MG63 (cell line): ENCODE data around the gene CHRNA1. TPM values are rescaled to one million over a fixed set of nuclear protein-coding genes. Genes with fewer than 3 reads are reported as not detected.
A peak's percentile ranks its signal among the peaks of the same experiment; 100 is the strongest.

ENCODE experiments used
- DNase-seq: peaks from one replicate; pipeline ENCODE4 v3.0.0-alpha.2; 2020
- H3K27me3 ChIP-seq: fragments of 250-450 bp; sonication (Bioruptor Pico); 2 replicates; pipeline ENCODE4 v1.5.1; 2020; ENCODE audit warnings: mild to moderate bottlenecking, moderate library complexity
- H3K36me3 ChIP-seq: fragments of 250-450 bp; sonication (Bioruptor Pico); 2 replicates; pipeline ENCODE4 v1.5.1; 2020; ENCODE audit warnings: mild to moderate bottlenecking, moderate library complexity
- H3K4me3 ChIP-seq: fragments of 250-450 bp; sonication (Bioruptor Pico); 2 replicates; pipeline ENCODE4 v1.5.1; 2020; ENCODE audit warnings: mild to moderate bottlenecking, moderate library complexity
- H3K9me3 ChIP-seq: fragments of 250-450 bp; sonication (Bioruptor Pico); 2 replicates; pipeline ENCODE4 v1.5.1; 2020; ENCODE audit warnings: mild to moderate bottlenecking, moderate library complexity
- total RNA-seq: library from RNA; depleted of rRNA; stranded (reverse); fragments of >200 nt; shearing (Covaris generic); gene quantifications from 2 replicates; pipeline ENCODE4 v1.2.3, GENCODE V29; 2014; ENCODE audit warnings: low replicate concordance

CHRNA1 gene
- total RNA-seq, 1 experiment from 2014 or later, result not detected

DNA sequence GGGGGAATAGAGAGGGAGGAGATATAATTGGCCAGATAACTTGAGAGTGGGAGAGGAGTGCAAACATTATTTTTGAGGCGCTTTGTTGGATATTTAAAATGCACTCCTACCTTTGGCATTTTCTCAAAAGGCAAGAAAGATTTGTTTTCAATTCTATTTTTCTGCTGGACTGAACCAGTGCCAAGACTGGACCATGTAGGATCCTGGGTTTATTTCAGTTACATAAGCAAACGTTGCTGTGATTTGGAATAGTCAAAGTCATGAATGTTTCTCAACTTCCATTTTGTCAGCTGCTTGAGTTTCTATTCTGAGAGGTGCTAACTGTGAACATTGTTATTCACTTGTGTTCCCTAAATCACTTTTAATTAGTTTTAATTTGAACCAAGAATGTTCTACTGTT, 8.9 kb upstream of the CHRNA1 start:
- H3K36me3 ChIP-seq, result no peaks in the 10 kb centered on the region
- no peaks in the 10 kb centered on the region for H3K27me3 ChIP-seq
- H3K4me3 ChIP-seq, result no peak overlapping the region
- H3K9me3 ChIP-seq, result no peaks in the 10 kb centered on the region
- no peak for DNase-seq

DNA sequence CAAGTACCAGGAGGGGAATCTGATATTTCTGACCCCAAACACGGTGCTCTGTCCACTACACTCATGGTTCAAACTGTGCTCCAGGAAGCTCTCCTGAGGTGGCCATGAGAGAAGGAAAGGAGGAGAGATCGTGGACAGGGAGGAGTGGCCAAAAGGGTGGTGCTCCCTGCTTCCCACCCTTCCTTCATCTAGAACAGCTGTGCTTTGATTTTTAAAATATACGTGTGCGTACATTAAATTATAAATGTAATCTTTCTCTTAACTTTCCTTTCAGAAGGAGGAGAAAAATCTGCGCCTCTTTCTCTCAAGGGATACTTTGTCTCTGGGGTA, 8.2 kb upstream of the CHRNA1 start:
- no peaks in the 10 kb centered on the region for H3K9me3 ChIP-seq
- no peaks in the 10 kb centered on the region for H3K27me3 ChIP-seq
- no peak overlapping the region for H3K4me3 ChIP-seq
- no peak for DNase-seq
- no peaks in the 10 kb centered on the region for H3K36me3 ChIP-seq

DNA sequence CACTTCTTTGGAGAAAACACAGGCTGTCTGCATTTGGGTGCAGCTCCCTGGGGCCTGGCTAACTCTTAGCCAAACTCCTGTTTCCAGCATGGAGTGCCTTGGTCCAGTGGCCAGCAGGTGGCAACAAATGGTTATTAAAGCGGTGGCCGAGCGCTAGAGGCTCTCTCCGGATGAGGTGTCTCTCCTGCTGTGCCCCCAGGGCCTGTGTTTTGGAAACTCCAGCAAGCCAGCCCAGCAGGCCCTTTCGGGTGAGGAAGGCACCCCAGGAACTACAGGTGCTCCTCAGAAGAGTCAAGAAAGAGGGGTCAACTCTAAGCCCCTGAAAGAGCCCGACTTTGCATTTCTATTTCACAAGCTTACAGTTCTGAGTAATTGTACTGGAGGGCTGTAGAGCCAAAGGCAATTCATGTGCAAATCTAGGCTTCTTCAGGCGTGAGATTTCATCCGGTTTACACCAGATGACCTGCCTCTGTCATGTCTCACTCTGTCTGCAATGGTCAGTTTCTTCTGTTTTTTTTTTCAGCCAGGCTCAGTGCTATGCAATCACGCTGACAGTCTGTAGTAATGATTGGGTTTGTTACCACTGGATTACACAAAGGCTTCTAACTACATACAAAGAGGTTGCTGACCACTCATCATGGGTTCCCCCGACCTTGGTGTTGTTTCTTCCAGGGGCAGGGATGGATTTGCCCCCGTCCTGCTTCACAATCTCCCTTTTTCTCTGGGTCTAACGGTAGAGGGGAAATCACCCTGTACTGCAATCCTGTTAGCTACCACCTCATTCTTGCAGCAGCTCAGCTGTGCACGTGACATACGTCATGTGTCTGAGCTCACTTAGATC, 7.6 kb upstream of the CHRNA1 start:
- H3K27me3 ChIP-seq, result no peaks in the 10 kb centered on the region
- no peak overlapping the region for H3K4me3 ChIP-seq
- H3K9me3 ChIP-seq, result no peaks in the 10 kb centered on the region
- H3K36me3 ChIP-seq, result no peaks in the 10 kb centered on the region
- peak; percentile 71 for DNase-seq

DNA sequence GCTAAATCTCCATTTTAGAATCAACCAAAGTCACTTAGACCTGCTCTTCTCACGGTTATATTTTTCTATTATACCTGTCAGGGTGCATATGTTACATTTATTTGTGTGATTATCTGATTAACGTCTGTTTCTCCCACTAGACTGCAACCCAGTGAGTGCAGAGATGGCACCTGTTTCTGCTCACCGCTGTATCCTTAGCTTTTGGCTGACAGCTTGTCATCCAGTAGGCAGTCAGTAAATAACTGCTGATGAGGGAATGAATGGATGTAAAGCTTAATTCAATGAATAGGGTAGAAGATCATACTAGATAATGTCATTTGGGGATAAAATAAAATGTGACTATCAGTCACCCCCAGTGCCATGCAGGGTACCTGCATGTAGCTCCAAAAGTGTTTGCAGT, 6.9 kb upstream of the CHRNA1 start:
- Histone ChIP-seq H3K9me3 (no peaks in the 10 kb centered on the region), H3K27me3 (no peaks in the 10 kb centered on the region), H3K36me3 (no peaks in the 10 kb centered on the region), H3K4me3 (no peak overlapping the region)
- DNase-seq, result no peak

DNA sequence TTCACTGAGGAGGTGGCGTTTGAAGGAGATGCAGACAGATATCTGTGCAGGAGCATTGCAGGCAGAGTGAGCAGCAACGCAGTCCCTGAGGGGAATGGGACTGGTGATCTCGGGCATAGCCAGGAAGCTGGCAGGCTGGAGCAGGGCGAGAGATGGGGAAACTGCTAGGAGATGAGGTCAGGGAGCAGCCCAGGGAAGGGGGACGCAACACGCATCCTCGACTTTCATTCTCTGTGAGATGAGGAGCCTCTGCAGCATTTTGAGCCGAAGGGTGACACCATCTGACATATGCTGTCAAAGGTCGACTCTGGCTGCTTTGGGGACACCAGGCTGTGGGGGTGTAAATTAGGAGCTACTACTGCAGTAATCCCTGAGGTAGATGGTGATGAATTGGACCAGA, 4.3 kb upstream of the CHRNA1 start:
- Histone ChIP-seq H3K27me3 (no peaks in the 10 kb centered on the region), H3K36me3 (no peaks in the 10 kb centered on the region), H3K9me3 (no peaks in the 10 kb centered on the region), H3K4me3 (no peak overlapping the region)
- DNase-seq, result no peak

DNA sequence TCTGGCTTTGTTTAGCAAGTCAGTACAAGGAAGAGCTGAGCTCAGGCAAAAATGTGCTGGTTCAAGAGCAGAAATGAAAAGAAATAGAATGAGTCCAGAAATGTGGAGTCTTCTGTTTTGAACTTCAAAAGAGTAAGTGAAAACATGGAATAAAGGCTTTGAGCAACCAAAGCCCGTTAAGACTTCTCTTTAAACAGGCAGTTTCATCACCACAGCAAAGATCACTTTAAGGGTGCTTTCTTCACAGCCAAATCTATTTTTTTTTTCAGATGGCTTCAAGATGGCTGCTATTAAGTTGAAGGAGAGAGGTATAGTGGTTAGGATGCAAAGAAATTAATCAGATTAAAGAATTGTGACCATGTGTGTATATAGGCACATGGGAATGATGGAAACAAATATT, 2.0 kb upstream of the CHRNA1 start:
- DNase-seq, result no peak
- Histone ChIP-seq H3K4me3 (no peak overlapping the region), H3K36me3 (no peaks in the 10 kb centered on the region), H3K27me3 (no peaks in the 10 kb centered on the region), H3K9me3 (no peaks in the 10 kb centered on the region)

DNA sequence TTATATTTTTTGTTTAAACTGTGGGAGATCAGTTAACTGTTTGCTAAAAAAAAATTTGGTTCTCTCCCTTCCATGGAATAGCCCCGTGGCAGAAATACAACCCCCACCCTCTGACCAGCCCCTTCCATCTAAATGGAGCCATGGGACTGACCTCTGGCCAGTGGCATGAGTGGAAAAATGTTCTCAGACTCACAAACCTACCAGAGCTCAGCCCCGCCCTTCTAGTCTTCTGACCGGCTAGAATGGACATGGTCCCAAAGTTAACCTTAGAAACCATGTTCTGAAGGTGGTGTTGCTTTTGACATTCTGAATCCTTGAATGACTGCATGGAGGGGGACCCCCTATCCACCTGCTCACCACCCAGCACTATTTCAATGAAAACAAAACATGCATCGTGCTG, 1.3 kb upstream of the CHRNA1 start:
- Histone ChIP-seq H3K9me3 (no peaks in the 10 kb centered on the region), H3K4me3 (no peak overlapping the region), H3K36me3 (no peaks in the 10 kb centered on the region), H3K27me3 (no peaks in the 10 kb centered on the region)
- no peak for DNase-seq

DNA sequence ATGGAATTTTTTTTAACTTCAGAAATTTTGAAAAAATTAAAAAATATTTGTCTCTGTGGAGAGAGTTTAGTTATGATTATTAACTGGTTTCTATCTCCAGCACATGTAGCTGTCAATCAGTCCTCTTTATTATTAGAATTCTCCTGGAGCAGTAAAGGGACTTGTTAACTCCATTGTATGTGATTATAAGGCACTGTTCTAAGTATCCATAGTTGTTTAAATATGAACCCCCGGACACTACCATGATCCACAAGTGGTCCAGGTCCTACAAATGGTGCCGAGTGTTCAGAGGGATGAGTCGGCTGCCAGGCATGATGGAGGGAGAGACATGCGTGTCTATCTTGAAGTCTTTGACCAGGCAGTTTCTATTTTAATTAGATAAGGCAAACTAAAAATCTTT, 492 bp downstream of the CHRNA1 start:
- Histone ChIP-seq H3K27me3 (no peaks in the 10 kb centered on the region), H3K4me3 (no peak overlapping the region), H3K9me3 (no peaks in the 10 kb centered on the region), H3K36me3 (no peaks in the 10 kb centered on the region)
- DNase-seq, result no peak

DNA sequence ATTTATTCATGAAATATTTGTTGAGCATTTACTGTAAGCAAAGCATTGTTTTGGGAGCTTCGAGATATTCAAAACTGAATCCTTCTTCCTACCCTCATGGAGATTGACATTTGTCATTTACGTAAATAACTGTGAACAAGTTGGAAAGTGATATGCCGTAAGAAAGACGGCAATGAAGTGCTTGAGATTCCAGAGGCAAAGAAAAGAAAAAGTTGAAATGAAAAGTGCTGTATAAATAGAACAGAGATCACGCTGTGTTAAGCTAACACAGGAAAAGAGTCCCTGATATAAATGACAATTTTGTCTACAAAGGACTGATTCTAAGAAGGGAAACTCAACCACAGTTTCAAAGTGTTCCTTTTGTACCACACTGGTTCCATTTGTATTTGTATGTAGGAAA, 1.8 kb downstream of the CHRNA1 start:
- Histone ChIP-seq H3K9me3 (no peaks in the 10 kb centered on the region), H3K36me3 (no peaks in the 10 kb centered on the region), H3K27me3 (no peaks in the 10 kb centered on the region), H3K4me3 (no peak overlapping the region)
- DNase-seq, result no peak

DNA sequence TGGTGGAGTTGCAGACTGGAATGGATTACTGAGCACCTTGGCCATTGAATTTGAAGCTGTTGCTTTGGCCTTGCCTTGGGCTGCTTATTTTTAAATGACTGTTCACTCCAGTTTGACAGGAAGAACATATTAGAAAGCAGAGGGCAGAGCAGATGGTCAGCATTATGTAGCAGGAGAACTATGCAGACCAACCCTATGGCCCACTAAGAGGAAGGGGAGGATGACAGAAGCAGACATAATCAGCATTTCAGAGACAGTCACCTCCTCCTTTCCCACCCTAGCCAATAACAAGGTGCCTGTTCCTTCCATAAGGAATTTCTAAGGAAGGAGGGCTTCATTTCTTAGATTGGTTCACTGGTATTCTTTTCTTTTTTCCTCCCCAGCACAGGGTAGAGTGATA, 2.4 kb downstream of the CHRNA1 start:
- no peaks in the 10 kb centered on the region for H3K9me3 ChIP-seq
- H3K36me3 ChIP-seq, result no peaks in the 10 kb centered on the region
- no peaks in the 10 kb centered on the region for H3K27me3 ChIP-seq
- no peak overlapping the region for H3K4me3 ChIP-seq
- DNase-seq, result no peak

DNA sequence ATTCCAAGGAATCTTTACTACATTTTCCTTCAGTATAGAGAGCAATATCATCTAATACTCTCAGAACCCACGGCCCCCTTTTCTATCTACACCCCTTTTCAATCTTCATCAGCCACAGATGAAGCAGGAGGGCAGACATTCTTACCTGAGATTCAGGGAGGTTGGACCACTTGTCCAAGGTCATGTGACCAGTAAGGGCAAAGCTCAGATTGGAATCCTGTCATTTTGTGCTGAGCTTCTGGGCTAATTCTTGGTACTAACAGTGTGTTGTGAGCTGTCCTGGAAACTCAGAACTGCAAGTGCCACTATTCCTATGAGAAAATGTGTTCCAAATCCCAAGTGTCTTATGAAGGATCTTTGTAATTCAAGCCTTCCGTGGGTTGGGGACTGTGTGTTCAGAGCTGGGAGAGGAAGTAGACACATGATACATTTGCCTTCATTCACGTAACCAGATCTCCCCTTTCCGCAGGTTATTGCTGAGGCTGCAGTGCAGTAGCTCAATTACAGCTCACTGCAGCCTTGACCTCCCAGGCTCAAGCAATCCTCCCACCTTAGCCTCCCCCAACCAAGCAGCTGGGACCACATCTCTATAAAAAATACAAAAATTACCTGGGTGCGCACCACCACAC, 3.3 kb downstream of the CHRNA1 start:
- no peak overlapping the region for H3K4me3 ChIP-seq
- H3K9me3 ChIP-seq, result no peaks in the 10 kb centered on the region
- no peaks in the 10 kb centered on the region for H3K36me3 ChIP-seq
- no peak for DNase-seq
- no peaks in the 10 kb centered on the region for H3K27me3 ChIP-seq

DNA sequence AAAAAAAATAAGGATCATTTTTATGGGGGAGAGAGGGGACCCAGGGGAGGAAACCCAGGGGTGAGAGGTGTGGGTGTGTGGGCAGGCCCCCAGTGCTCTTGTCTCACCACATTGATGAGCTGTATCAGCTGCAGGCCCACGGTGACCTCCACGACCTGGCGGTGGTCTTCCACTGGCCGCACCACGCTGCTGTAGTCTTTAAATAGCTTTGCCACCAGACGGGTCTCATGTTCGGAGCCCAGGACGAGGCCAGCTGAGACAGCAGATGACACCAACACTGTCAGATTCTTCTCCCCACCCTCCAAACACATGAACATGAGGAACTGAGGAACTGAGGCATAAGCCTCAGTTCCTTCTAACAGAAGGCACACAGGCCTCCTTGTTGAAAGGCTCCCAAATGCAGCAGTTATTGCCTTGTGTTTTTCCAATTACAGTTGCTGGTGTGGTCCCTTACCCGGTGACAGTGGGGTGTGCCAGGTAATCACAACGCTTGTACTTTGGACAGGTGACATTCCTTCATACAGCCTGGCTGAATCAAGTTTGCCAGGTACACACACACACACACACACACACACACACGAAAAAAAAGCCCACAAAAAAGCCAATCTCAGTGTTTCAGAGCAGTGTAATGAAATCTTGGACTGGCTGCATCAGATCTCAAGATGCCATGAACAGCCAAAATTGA, 4.7 kb downstream of the CHRNA1 start:
- no peaks in the 10 kb centered on the region for H3K36me3 ChIP-seq
- no peak overlapping the region for H3K4me3 ChIP-seq
- no peaks in the 10 kb centered on the region for H3K9me3 ChIP-seq
- no peaks in the 10 kb centered on the region for H3K27me3 ChIP-seq
- no peak for DNase-seq

DNA sequence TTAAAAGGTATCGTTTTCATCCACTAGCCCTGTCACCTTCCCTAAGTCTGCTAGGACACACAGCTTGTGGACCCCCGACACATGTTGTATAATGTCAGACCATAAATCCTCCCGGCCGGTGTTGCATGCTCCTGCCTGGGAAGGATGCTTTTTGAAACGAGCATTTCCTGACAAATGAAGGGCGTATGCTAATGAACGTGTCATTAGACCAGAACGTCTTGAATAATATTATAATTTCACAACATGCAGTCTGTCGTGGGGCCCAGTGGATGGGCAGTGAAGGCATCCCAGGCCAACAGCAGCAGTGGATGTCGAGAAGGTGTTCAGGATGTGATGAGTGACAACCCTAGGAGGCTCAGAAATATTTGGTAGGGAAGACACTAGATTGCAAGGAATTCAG, 7.5 kb downstream of the CHRNA1 start:
- H3K27me3 ChIP-seq, result no peaks in the 10 kb centered on the region
- no peaks in the 10 kb centered on the region for H3K9me3 ChIP-seq
- no peak overlapping the region for H3K4me3 ChIP-seq
- no peak for DNase-seq
- no peaks in the 10 kb centered on the region for H3K36me3 ChIP-seq

DNA sequence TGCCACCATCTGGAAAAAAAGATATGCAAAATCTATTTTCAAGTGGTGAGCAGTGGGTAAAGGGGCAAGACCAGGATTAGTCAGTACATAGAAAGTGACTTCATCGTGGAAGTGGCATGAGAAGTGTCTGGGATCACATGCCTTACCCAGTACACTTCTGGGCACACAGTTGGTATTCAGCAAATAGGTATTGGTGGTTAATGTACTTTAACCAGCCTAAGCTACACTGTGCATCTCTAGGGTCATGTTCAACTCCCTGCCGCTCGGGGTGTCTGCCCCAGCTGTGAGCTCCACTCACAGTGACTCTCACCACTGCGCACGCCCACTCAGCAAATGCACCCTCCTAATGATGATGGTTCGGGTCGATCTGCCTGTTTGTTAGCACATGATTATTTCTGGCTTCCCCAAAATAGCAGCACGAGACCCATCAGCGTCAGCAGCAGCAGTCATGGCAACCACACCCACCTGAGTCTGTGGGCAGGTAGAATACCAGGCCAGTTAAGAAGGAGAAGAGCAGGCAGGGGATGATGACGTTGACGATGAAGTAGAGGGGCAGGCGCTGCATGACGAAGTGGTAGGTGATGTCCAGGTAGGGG, 11.1 kb downstream of the CHRNA1 start:
- no peaks in the 10 kb centered on the region; the same call in 1 of the 2 replicates for H3K27me3 ChIP-seq
- DNase-seq, result no peak
- H3K9me3 ChIP-seq, result no peaks in the 10 kb centered on the region
- H3K36me3 ChIP-seq, result no peaks in the 10 kb centered on the region
- H3K4me3 ChIP-seq, result no peak overlapping the region

DNA sequence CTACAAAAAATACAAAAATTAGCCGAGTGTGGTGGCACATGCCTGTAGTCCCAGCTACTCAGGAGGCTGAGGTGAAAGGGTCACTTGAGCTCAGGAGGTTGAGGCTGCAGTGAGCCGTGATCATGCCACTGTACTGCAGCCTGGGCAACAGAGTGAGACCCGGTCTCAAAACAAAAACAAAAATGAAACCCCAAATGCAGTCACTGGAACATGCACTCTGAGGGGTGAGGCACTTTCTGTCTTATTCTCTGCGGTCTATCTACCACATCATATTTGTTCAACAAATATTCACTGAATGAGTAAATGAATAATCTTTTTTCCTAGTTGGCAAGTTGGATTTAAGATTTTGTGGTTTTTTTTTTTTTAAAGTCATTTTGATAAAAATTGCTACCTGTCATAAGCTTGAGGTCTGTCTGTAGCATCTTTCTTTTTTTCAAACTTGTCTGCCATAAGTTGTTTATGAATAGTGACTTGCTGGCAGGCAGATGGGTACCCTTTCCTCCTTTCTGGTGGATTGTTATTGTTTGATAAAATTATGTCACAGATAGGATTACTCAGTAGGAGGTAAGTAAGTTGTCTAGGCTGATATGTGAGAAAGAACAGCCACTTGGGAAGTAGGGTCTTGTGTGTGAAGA, 11.8 kb downstream of the CHRNA1 start:
- Histone ChIP-seq H3K36me3 (no peaks in the 10 kb centered on the region), H3K9me3 (no peaks in the 10 kb centered on the region)
- DNase-seq, result no peak

DNA sequence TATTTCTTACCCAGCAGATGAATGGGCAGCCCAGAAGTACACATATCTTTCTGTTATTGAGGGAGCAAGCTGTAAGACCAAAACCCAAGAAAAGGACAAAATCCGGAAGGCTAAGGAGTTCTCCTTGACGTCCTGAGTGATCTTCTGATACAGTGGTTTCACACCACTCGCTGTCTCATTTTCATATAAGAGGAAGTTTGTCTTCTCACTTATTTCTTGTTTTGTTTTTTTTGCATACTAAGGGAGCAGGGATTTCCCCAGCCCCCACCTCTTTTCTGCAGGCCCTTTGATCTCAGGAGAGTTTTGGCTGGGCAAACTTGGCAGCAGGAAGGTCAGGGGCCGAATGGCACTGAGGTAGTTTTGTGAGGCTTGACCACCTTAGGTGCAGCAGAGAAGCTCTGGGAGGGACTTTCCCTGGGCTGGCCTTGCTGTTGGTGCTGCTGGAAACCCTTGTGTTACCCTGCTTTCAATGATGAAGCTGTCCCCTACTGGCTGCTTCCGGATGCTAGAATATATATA, 13.3 kb downstream of the CHRNA1 start:
- no peak for DNase-seq
- no peaks in the 10 kb centered on the region for H3K36me3 ChIP-seq
- no peaks in the 10 kb centered on the region; the same call in 1 of the 2 replicates for H3K27me3 ChIP-seq
- H3K4me3 ChIP-seq, result no peak overlapping the region
- no peaks in the 10 kb centered on the region for H3K9me3 ChIP-seq

More for the DNA sequence above, 11.8 kb downstream of the CHRNA1 start:
- H3K27me3 ChIP-seq, result no peaks in the 10 kb centered on the region; the same call in 1 of the 2 replicates
- no peak overlapping the region for H3K4me3 ChIP-seq

DNA sequence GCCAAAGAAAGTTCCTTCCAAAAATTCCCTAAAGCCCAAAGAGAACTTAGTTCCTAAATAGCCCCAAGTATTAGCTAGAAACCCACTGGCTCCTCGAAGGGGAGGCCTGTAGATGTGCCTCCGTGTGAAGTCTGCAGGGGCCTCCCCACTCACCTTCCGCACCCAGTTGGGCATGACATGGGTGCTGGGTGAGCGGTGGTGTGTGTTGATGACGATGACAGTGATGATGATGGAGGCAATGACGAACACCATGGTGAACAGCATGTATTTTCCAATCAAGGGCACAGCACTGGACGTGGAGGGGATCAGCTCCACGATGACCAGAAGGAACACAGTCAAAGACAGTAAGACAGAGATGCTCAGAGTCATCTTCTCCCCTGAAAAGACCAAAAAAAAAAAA, 14.5 kb downstream of the CHRNA1 start:
- no peaks in the 10 kb centered on the region; the same call in 1 of the 2 replicates for H3K27me3 ChIP-seq
- no peak overlapping the region for H3K4me3 ChIP-seq
- H3K9me3 ChIP-seq, result no peaks in the 10 kb centered on the region
- H3K36me3 ChIP-seq, result no peaks in the 10 kb centered on the region
- no peak for DNase-seq
